ENCODE data around the gene ZCRB1.

ZCRB1 gene

DNA sequence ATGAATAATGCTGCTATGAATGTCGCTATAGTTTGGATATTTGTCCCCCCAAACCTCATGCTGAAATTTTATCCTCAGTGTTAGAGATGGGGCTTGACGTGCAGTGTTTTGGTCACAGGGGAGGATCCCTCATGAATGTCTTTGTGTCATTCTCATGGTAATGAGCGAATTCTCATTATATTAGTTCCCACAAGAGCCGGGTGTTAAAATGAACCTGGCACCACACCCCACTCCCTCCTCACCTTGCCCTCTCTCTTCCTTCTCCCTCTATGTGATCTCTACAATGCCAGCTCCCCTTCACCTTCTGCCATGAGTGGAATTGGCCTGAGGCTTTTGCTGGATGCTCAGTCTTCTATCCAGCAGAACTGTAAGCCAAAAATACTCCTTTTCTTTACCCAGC lies 50.4 kb downstream of the ZCRB1 start:
- DNase-seq = no peak

DNA sequence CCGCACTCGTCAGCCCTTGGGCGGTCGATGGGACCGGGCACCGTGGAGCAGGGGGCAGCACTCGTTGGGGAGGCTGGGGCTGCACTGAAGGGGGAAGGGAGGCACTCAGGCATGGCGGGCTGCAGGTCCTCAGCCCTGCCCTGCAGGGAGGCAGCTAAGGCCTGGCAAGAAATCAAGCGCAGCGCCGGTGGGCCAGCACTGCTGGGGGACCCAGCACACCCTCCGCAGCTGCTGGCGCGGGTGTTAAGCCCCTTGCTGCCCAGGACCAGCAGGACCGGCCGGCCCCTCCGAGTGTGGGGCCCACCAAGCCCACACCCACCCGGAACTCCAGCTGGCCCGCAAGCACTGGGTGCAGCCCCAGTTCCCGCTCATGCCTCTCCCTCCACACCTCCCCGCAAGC lies 52.2 kb downstream of the ZCRB1 start:
- DNase-seq = no peak

DNA sequence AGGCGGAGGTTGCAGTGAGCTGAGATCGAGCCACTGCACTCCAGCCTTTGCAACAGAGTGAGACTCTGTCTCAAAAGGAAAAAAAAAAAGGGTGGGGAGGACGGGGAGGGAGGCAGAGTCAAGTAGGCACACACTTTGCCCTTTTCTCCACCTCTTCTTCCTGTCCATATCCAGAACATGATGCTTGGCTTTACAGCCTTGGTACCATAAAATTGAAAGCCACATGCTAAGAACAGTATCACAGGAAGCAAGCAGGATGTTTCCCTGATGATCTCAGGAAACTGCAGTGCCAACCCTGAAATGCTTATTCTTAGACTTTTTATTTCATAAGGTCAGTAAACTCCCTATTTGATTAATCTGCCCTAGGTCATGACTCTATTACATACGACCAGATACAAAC lies 55.3 kb downstream of the ZCRB1 start:
- DNase-seq = no peak

DNA sequence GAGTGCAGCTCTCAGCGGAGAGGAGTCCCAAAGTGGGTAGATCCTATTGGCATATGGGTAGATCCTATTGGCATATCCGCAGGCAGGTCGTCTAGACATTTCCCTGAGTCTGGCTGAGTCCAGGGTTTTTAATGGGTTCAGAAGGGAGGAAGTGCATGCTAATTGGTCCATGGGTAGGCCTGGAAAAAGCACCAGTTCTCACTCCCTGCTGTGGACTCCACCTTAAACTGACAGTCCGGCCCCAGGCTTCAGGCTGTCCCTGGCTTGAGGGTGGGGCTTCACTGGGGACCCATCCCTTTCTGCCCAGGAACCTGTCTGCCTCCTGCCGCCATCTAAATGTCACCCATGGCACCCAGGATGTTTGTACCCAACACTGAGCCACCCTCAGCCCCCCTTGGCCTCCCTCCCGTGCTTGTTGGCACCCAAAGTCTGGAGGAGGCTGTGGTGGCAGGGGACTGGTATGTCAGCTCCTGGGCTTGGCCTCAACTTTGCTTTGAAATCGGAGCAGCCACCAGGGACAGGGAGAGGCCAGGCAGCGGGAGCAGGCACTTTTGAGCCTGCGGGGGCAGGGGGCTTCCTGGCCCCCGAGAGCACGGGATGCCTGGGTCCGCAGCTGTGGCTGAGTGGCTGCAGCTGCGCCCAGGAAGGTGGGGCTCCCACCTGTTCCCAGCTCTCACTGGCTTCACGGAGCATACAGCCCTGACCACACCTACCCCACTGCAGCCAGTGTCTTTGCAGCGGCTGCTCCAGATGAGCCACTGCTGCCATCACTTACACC lies 58.3 kb downstream of the ZCRB1 start:
- DNase-seq = no peak

DNA sequence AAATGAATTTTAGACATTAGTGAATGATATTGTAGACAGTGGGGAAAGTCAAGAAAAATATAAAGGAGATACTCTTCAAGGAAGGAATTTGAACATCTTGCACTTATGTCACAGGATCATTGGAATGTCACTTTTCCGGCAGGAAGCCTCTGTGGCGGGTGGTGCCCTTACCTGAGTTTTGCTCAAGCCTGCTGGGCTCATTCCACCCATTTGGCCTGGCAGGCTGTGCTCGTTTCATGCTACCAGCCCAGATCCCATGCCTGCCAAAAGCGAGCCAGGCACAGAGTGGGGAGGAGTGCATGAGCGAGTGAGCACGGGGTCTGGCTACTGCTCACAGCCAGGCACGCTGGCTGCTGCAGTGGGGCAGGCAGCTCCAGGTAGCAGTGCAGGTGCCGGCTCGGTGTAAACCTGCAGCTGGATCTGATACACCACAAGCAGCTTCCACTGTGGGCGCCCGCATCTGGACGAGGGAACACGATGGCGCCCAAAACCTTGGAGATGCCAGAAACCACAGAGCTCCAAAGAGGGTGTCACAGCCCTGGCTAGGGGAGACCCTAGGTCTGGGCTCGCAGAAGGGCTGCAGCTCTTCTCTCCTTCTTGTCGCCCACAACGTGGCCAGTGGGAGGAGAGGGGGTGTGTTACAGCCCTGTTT lies 59.2 kb downstream of the ZCRB1 start:
- DNase-seq = no peak

DNA sequence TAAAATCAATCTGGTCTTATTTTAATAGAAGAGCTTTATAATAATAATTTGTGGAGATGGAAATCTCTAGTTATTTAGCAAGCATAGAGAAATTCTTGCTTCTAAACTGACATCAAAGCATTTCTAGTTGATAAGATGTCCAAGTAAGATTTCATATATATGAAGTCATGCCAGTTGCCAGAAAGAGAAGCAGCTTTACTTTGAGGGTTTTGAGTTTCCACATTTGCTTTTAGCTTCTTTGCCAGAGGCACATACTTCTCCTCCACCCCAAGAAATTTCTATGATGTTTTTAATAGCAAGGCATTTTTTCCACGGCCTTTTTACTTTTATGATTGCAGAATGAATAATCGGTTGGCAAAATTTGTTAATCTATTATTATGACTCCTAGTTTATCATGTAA lies 63.6 kb downstream of the ZCRB1 start:
- DNase-seq = no peak

Measured in DMS153 (cell line).